ENCODE data around the gene ANKFN1. TPM values are rescaled to one million over a fixed set of nuclear protein-coding genes. Genes with fewer than 3 reads are reported as not detected.

ANKFN1 gene
- total RNA-seq, 6 experiments from 2014 or later = 0.07 to 0.81 (median 0.45) TPM

GRCh38 chr17:56111706-56112485, 41.4 kb upstream of the ANKFN1 start:
- H3K9me3 Mint-ChIP-seq = no peaks in the 10 kb centered on the region
- peak; percentile 71 for DNase-seq
- peak overlapping the region; percentile 27 for H3K4me3 Mint-ChIP-seq
- H3K27ac Mint-ChIP-seq = no peak overlapping the region
- peaks cover 8% of the 10 kb centered on the region for H3K27me3 Mint-ChIP-seq (ENCODE audit: insufficient read depth)
- TF ChIP-seq CTCF (IDR thresholded peaks at IDR 0.05) = no peak
- H3K4me1 Mint-ChIP-seq (ENCODE audit: low read depth) = peaks cover 23% of the 10 kb centered on the region
- H3K36me3 Mint-ChIP-seq (ENCODE audit: low read depth) = no peaks in the 10 kb centered on the region

GRCh38 chr17:56113486-56113885, 39.8 kb upstream of the ANKFN1 start:
- H3K27ac Mint-ChIP-seq = no peak overlapping the region
- H3K36me3 Mint-ChIP-seq (ENCODE audit: low read depth) = no peaks in the 10 kb centered on the region
- H3K27me3 Mint-ChIP-seq (ENCODE audit: insufficient read depth) = 0 out of 2 replicates have a peak, but pooled peaks cover under 1% of the 10 kb centered on the region
- H3K9me3 Mint-ChIP-seq = no peaks in the 10 kb centered on the region
- DNase-seq = no peak
- peaks cover 23% of the 10 kb centered on the region for H3K4me1 Mint-ChIP-seq (ENCODE audit: low read depth)
- no peak for TF ChIP-seq CTCF (IDR thresholded peaks at IDR 0.05)
- H3K4me3 Mint-ChIP-seq = no peak overlapping the region

- no peaks in the 10 kb centered on the region for H3K36me3 Mint-ChIP-seq (ENCODE audit: low read depth)
- no peaks in the 10 kb centered on the region for H3K9me3 Mint-ChIP-seq
- H3K27me3 Mint-ChIP-seq (ENCODE audit: insufficient read depth) = no peaks in the 10 kb centered on the region
- TF ChIP-seq CTCF (IDR thresholded peaks at IDR 0.05) = no peak
- DNase-seq = no peak
- H3K27ac Mint-ChIP-seq = no peak overlapping the region
- H3K4me3 Mint-ChIP-seq = no peak overlapping the region
- H3K4me1 Mint-ChIP-seq (ENCODE audit: low read depth) = peaks cover 23% of the 10 kb centered on the region
Measured at GRCh38 chr17:56114469-56114868, 38.8 kb upstream of the ANKFN1 start.

- no peaks in the 10 kb centered on the region for H3K4me1 Mint-ChIP-seq (ENCODE audit: low read depth)
- H3K27ac Mint-ChIP-seq = no peak overlapping the region
- H3K36me3 Mint-ChIP-seq (ENCODE audit: low read depth) = no peaks in the 10 kb centered on the region
- H3K4me3 Mint-ChIP-seq = no peak overlapping the region
- no peaks in the 10 kb centered on the region for H3K27me3 Mint-ChIP-seq (ENCODE audit: insufficient read depth)
- H3K9me3 Mint-ChIP-seq = no peaks in the 10 kb centered on the region
- DNase-seq = no peak
- TF ChIP-seq CTCF (IDR thresholded peaks at IDR 0.05) = no peak
Measured at GRCh38 chr17:56119191-56119590, 34.1 kb upstream of the ANKFN1 start.

- TF ChIP-seq CTCF (IDR thresholded peaks at IDR 0.05) = no peak
- DNase-seq = no peak
- Mint-ChIP-seq H3K36me3 (ENCODE audit: low read depth) (no peaks in the 10 kb centered on the region), H3K27ac (no peak overlapping the region), H3K27me3 (ENCODE audit: insufficient read depth) (no peaks in the 10 kb centered on the region), H3K4me1 (ENCODE audit: low read depth) (0 out of 2 replicates have a peak, but pooled peaks cover 3% of the 10 kb centered on the region), H3K4me3 (no peak overlapping the region), H3K9me3 (no peaks in the 10 kb centered on the region)
Measured at GRCh38 chr17:56119936-56120335, 33.3 kb upstream of the ANKFN1 start.

Data from HFFc6 (cell line).